Measurements from ENCODE around the gene CD300A. TPM values are rescaled to one million over a fixed set of nuclear protein-coding genes. Genes with fewer than 3 reads are reported as not detected.

CD300A gene
- total and polyA plus RNA-seq, 2 donors (not counting 3 experiments of a cell fraction or from before 2014, with no cell fraction given), result not detected

DNA sequence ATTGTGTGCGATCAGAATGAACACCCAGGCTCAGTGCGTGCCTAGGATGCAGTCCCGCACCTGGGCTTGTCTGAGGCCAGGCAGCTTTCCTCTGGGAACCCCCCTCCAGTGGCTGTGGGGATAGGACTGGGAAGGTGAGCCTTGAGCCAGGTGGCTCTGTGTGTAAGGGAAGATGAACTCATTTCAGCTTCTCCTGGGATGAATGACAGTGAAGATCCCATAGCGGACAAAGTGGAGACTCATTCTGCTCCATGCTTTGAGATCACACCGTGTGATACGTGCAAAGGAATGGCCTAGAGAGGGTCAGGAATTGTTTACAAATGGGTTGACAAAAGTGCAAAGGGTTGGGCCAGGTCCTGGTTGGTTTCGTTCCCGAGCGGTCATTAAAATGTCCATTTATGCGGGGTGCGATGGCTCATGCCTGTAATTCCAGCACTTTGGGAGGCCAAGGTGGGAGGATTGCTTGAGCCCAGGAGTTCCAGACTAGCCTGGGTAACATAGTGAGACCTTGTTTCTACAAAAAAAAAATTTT is 18.7 kb upstream of the CD300A start:
- Histone ChIP-seq H3K79me2 (ENCODE audit: control insufficient read depth, insufficient read depth, low read length) (no peaks in the 10 kb centered on the region), H3K27ac (ENCODE audit: insufficient read depth, low read depth, low read length) (no peak overlapping the region), H3K9me1 (replicated peaks; ENCODE audit: control insufficient read depth, extremely low read depth, insufficient read depth, low read length) (no peaks in the 10 kb centered on the region), H3K4me1 (ENCODE audit: control insufficient read depth, extremely low read depth, insufficient read depth, low read length) (no peaks in the 10 kb centered on the region), H2AFZ (ENCODE audit: low read depth, low read length) (no peak overlapping the region), H3K27me3 (ENCODE audit: control insufficient read depth in 2 of 2, insufficient read depth in 2 of 2, low read length in 2 of 2) (no peaks in the 10 kb centered on the region), H3K4me2 (ENCODE audit: insufficient read depth, low read length) (no peak overlapping the region), H3K9ac (replicated peaks; ENCODE audit: extremely low read depth, insufficient read depth, low read length) (no peak overlapping the region), H4K20me1 (replicated peaks; ENCODE audit: control insufficient read depth, extremely low read depth, insufficient read depth, low read length) (no peaks in the 10 kb centered on the region), H3K36me3 (ENCODE audit: control insufficient read depth in 2 of 2, extremely low read depth in 1 of 2, insufficient read depth in 2 of 2, low read length in 2 of 2) (no peaks in the 10 kb centered on the region), H3K9me3 (replicated peaks; ENCODE audit: control insufficient read depth, insufficient read depth, low read length) (no peaks in the 10 kb centered on the region), H3K4me3 (replicated peaks in 1 of 3; ENCODE audit: insufficient read depth in 1 of 3, low read depth in 1 of 3, low read length in 3 of 3) (no peak overlapping the region)
- intact Hi-C loops (cut with micrococcal nuclease), result no loop called here
- DNase-seq (ENCODE audit: low read depth, low spot score), result no peak
- BruUV-seq (replicated peaks), result no TSS peak
- POLR2A ChIA-PET, result no interaction called here
- no peak for FAIRE-seq
- dilution Hi-C loops (cut with MboI; ENCODE audit: extremely low pct_ligation_motif_present, low sequenced_read_pairs), result no loop called here
- TF ChIP-seq, protein P1, sequence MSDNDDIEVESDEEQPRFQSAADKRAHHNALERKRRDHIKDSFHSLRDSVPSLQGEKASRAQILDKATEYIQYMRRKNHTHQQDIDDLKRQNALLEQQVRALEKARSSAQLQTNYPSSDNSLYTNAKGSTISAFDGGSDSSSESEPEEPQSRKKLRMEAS (IDR thresholded peaks at IDR 0.05; ENCODE audit: insufficient read depth, insufficient read length), result no peak
- TF ChIP-seq POLR2A (IDR thresholded peaks at IDR 0.05; ENCODE audit: low read depth, low read length) (no peak), MYC (IDR thresholded peaks at IDR 0.05; ENCODE audit: low read depth, low read length) (no peak), JUN (IDR thresholded peaks at IDR 0.05; ENCODE audit: borderline replicate concordance, insufficient read depth, insufficient read length, low read depth) (no peak), POLR2AphosphoS5 (IDR thresholded peaks at IDR 0.05; ENCODE audit: insufficient read depth, low read depth, low read length) (no peak), CTCF (IDR thresholded peaks at IDR 0.05; ENCODE audit: extremely low read depth in 1 of 2, insufficient read depth in 1 of 2, low read depth in 1 of 2, low read length in 2 of 2) (no peak), EZH2 (IDR thresholded peaks at IDR 0.05; ENCODE audit: borderline replicate concordance, low read depth, low read length, severe bottlenecking) (no peak), GATA2 (IDR thresholded peaks at IDR 0.05; ENCODE audit: insufficient read depth, insufficient read length, low read depth, low read length) (no peak), FOS (IDR thresholded peaks at IDR 0.05; ENCODE audit: borderline replicate concordance, insufficient read depth, low read length) (no peak)
- CTCF ChIA-PET, result interaction anchor here (1.3 to 1.6 kb wide), 4 partner anchors 10 to 80 kb away, joined by 3 to 7 read pairs (median 4); partner anchors contain the start of gene GPR142

All from endothelial cell of umbilical vein (primary cell).